A673 (cell line): ENCODE data around the gene CDC42BPB. TPM values are rescaled to one million over a fixed set of nuclear protein-coding genes. Genes with fewer than 3 reads are reported as not detected.

ENCODE experiments used
- BruUV-seq: library from RNA; stranded (reverse); fragments of 400-500 nt; replicated peaks from 2 replicates; lab custom pipeline; 2021; lab: Mats Ljungman, UMichigan
- CTCF ChIA-PET: fragments of 300-600 bp; sonication (Branson Sonifier 250); formaldehyde crosslinking; loops from one replicate; lab custom pipeline; 2022; ENCODE audit warnings: antibody characterized with exemption; lab: Charles Lee
- POLR2A ChIA-PET: fragments of 300-600 bp; sonication (Branson Sonifier 250); formaldehyde crosslinking; loops from one replicate; lab custom pipeline; 2022; ENCODE audit warnings: antibody characterized with exemption; ENCODE audit not compliant: low non-redundant PET; lab: Charles Lee
- DNase-seq: peaks from one replicate; pipeline ENCODE4 v3.0.0-alpha.2; 2015; ENCODE audit warnings: low spot score
- H3K27ac ChIP-seq: fragments of 200-600 bp; sonication (generic); 2 replicates; pipeline ENCODE4 v1.5.1; 2016; ENCODE audit warnings: mixed run types, low read depth, mild to moderate bottlenecking, mixed read lengths, antibody characterized with exemption, low read length; ENCODE audit not compliant: poor library complexity, severe bottlenecking
- H3K27me3 ChIP-seq: fragments of 200-600 bp; sonication (generic); replicated peaks from 2 replicates; pipeline ENCODE4 v1.6.1; 2017; ENCODE audit warnings: mixed run types, low read depth, mild to moderate bottlenecking, mixed read lengths, antibody characterized with exemption, low read length; ENCODE audit not compliant: insufficient read depth, poor library complexity
- H3K36me3 ChIP-seq: fragments of 200-600 bp; sonication (generic); 2 replicates; pipeline ENCODE4 v1.6.1; 2016; ENCODE audit warnings: mixed run types, mild to moderate bottlenecking, mixed read lengths, antibody characterized with exemption, low read length; ENCODE audit not compliant: insufficient read depth, poor library complexity, severe bottlenecking
- H3K4me1 ChIP-seq: fragments of 200-600 bp; sonication (generic); 2 replicates; pipeline ENCODE4 v1.6.1; 2017; ENCODE audit warnings: mixed run types, mild to moderate bottlenecking, mixed read lengths, antibody characterized with exemption, low read length; ENCODE audit not compliant: insufficient read depth, poor library complexity, severe bottlenecking
- H3K4me3 ChIP-seq: fragments of 200-600 bp; sonication (generic); 2 replicates; pipeline ENCODE4 v1.5.1; 2016; ENCODE audit warnings: low read depth, mixed run types, mild to moderate bottlenecking, mixed read lengths, low read length; ENCODE audit not compliant: poor library complexity, severe bottlenecking
- H3K9me3 ChIP-seq: fragments of 200-600 bp; sonication (generic); 2 replicates; pipeline ENCODE4 v1.6.1; 2016; ENCODE audit warnings: mixed run types, low read depth, mild to moderate bottlenecking, mixed read lengths, antibody characterized with exemption, low read length; ENCODE audit not compliant: poor library complexity, severe bottlenecking
- EZH2 ChIP-seq: fragments of 200-600 bp; sonication (generic); IDR thresholded peaks from 2 replicates; pipeline ENCODE4 v1.6.1; 2017; ENCODE audit warnings: borderline replicate concordance, low read depth, mild to moderate bottlenecking, mixed read lengths, antibody characterized with exemption, low read length; ENCODE audit not compliant: poor library complexity, severe bottlenecking
- intact Hi-C: fragments of 100-400 bp; cut with micrococcal nuclease; formaldehyde crosslinking; loops from one replicate; pipeline ENCODE4 v1.10.0; 2022; ENCODE audit not compliant: unreplicated experiment
- total RNA-seq: library from RNA; stranded (reverse); gene quantifications from 2 replicates; pipeline ENCODE4 v1.2.3, GENCODE V29; 2021
- TF ChIP-seq, protein P1 (sequence below): fragments of 300-800, 200-600 bp; sonication (generic); conservative IDR thresholded peaks from 2 replicates; pipeline ENCODE4 v1.5.1; 2017; ENCODE audit warnings: low read depth, mild to moderate bottlenecking, antibody characterized with exemption, low read length, moderate library complexity, mixed read lengths

Gene CDC42BPB
- total RNA-seq, 1 experiment from 2014 or later: 103 TPM

DNA sequence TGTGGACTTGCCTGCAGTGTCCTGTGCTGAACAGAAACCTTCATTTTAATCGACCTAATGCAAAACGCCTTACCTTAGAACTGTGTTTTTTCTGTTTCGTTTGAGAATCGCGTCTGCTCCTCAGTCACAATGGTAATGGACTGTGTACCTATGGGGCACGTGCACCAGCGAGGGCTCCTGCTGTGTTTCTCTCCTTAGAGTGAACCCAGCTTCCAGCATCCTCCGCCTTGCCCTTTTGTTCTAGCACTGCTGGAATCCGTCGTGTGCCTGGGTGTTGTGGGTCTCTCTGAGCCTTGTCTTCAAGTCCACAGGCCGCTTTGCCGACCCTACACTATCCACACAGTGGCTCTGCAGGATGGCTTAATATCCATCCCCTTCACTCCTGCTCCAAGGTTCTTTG, 131.2 kb downstream of the CDC42BPB start:
- CTCF ChIA-PET: no interaction called here
- POLR2A ChIA-PET: no interaction called here
- no peak for DNase-seq
- no peak overlapping the region for H3K4me3 ChIP-seq
- intact Hi-C loops: no loop called here
- H3K27ac ChIP-seq: no peak overlapping the region
- BruUV-seq: no TSS peak
- H3K4me1 ChIP-seq: peaks cover 7% of the 10 kb centered on the region
- no peak for TF ChIP-seq EZH2
- TF ChIP-seq, protein P1, sequence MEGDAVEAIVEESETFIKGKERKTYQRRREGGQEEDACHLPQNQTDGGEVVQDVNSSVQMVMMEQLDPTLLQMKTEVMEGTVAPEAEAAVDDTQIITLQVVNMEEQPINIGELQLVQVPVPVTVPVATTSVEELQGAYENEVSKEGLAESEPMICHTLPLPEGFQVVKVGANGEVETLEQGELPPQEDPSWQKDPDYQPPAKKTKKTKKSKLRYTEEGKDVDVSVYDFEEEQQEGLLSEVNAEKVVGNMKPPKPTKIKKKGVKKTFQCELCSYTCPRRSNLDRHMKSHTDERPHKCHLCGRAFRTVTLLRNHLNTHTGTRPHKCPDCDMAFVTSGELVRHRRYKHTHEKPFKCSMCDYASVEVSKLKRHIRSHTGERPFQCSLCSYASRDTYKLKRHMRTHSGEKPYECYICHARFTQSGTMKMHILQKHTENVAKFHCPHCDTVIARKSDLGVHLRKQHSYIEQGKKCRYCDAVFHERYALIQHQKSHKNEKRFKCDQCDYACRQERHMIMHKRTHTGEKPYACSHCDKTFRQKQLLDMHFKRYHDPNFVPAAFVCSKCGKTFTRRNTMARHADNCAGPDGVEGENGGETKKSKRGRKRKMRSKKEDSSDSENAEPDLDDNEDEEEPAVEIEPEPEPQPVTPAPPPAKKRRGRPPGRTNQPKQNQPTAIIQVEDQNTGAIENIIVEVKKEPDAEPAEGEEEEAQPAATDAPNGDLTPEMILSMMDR: no peak
- H3K9me3 ChIP-seq: no peaks in the 10 kb centered on the region
- H3K27me3 ChIP-seq: peaks cover 11% of the 10 kb centered on the region
- no peaks in the 10 kb centered on the region for H3K36me3 ChIP-seq

DNA sequence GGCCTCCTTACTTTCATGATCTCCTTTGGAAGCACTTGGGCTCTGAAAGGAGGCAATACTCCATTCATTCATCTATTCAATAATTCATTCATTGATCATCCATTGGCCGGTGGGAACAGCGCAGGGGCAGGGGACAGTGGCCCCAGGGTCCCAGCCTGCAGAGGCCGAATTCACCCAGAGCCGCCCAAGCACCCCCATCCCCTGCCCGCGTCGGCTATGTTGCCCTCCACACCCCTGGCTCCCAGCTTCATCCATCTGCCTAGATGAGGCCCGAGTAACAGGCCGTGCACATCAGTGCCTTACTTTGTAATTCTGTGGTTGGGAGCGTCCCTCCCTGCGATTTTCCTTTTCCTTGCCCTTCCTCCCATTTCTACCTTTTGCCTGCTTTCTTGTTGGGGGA, 131.7 kb downstream of the CDC42BPB start:
- ChIA-PET POLR2A (interaction anchor here (0.7 kb wide), 1 partner anchor 76 kb away, joined by 6 read pairs; no protein-coding TSS in a partner anchor), CTCF (no interaction called here)
- intact Hi-C loops: no loop called here
- TF ChIP-seq, protein P1: no peak
- no peak for TF ChIP-seq EZH2
- peaks cover 11% of the 10 kb centered on the region for H3K27me3 ChIP-seq
- H3K27ac ChIP-seq: no peak overlapping the region
- no peak for DNase-seq
- peaks cover 7% of the 10 kb centered on the region for H3K4me1 ChIP-seq
- no peaks in the 10 kb centered on the region for H3K36me3 ChIP-seq
- no peaks in the 10 kb centered on the region for H3K9me3 ChIP-seq
- H3K4me3 ChIP-seq: no peak overlapping the region
- no TSS peak for BruUV-seq

DNA sequence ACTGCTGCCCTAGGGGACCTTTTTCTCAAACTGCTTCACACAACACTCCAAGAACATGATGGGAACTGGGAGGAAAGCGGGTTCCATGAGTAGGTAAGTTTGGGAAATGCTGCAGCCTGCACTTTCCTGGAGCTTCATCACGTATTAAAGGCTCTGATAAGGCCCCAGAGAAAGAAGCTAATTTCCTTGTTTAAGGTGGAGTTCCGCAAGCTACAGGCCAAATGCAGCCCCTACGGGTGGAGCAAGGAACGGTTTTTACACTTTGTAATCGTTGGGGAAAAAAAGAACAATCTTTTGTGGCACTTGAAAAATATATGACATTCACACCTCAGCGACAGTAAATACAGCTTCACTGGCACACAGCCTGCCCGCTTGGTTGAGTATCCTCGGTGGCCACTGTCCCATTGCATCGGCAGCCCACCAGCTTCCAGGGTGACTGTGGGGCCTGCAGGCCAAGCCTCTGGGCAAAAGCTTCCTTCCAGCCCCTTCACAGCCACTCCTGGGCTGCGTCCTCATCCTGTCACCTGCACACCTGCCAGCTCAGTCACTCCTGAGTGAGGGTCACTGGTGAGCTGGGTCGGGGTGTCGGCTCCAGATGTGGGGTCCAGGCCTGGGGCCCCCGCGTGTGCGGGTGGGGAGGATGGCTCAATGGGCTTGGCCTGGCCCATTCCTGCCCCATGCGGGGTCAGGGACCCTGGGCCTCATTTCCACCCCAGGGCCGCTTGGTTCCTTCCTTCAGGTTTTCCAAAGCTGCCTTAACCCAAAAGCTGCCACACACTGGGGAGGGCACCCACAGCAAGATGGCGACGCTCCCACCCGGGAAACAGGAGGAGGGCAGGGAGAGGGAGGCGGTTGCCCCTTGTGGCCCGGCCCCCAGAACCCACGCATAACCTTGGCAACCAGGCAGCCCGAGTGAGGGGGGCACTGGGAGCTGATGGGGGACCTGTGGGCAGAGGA, 132.4 kb downstream of the CDC42BPB start:
- peaks cover 11% of the 10 kb centered on the region for H3K27me3 ChIP-seq

More for the DNA sequence above, 132.4 kb downstream of the CDC42BPB start:
- POLR2A ChIA-PET: interaction anchor here (0.7 kb wide), 1 partner anchor 77 kb away, joined by 6 read pairs; no protein-coding TSS in a partner anchor
- peaks cover 7% of the 10 kb centered on the region for H3K4me1 ChIP-seq
- no peak for TF ChIP-seq EZH2
- TF ChIP-seq, protein P1: 0 out of 2 replicates have a peak, but pooled peaks have one; percentile 27
- no peak overlapping the region for H3K27ac ChIP-seq
- intact Hi-C loops: no loop called here
- BruUV-seq: no TSS peak
- DNase-seq: no peak
- no peak overlapping the region for H3K4me3 ChIP-seq
- CTCF ChIA-PET: no interaction called here
- no peaks in the 10 kb centered on the region for H3K9me3 ChIP-seq
- H3K36me3 ChIP-seq: no peaks in the 10 kb centered on the region
